Measurements from ENCODE around the gene CNTNAP5. TPM values are rescaled to one million over a fixed set of nuclear protein-coding genes. Genes with fewer than 3 reads are reported as not detected.

The CNTNAP5 gene
- total RNA-seq, 1 experiment from 2014 or later: 0.48 TPM

GRCh38 chr2:124911560-124911959 is 886.5 kb downstream of the CNTNAP5 start:
- TF ChIP-seq, protein P1, sequence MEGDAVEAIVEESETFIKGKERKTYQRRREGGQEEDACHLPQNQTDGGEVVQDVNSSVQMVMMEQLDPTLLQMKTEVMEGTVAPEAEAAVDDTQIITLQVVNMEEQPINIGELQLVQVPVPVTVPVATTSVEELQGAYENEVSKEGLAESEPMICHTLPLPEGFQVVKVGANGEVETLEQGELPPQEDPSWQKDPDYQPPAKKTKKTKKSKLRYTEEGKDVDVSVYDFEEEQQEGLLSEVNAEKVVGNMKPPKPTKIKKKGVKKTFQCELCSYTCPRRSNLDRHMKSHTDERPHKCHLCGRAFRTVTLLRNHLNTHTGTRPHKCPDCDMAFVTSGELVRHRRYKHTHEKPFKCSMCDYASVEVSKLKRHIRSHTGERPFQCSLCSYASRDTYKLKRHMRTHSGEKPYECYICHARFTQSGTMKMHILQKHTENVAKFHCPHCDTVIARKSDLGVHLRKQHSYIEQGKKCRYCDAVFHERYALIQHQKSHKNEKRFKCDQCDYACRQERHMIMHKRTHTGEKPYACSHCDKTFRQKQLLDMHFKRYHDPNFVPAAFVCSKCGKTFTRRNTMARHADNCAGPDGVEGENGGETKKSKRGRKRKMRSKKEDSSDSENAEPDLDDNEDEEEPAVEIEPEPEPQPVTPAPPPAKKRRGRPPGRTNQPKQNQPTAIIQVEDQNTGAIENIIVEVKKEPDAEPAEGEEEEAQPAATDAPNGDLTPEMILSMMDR (conservative IDR thresholded peaks at IDR 0.05): no peak
- Histone ChIP-seq H2BK120ac (ENCODE audit: low read depth, low read length, poor library complexity, severe bottlenecking) (no peak overlapping the region), H3K4me1 (ENCODE audit: insufficient read depth, low read length) (no peaks in the 10 kb centered on the region), H4K8ac (replicated peaks; ENCODE audit: insufficient read length, low read depth, low read length) (no peak overlapping the region), H2AFZ (ENCODE audit: low read length) (no peak overlapping the region), H3K56ac (ENCODE audit: insufficient read length, low read depth, low read length) (no peak overlapping the region), H3T11ph (ENCODE audit: low read length) (no peak overlapping the region), H2BK15ac (ENCODE audit: low read depth, low read length) (no peak overlapping the region), H2BK20ac (ENCODE audit: low read depth, low read length, poor library complexity, severe bottlenecking) (no peak overlapping the region), H3K23ac (ENCODE audit: insufficient read length, low read depth, low read length) (no peak overlapping the region), H3K9me3 (ENCODE audit: control insufficient read depth, low read depth, low read length) (no peaks in the 10 kb centered on the region), H2BK5ac (ENCODE audit: insufficient read length, low read length) (no peak overlapping the region), H4K20me1 (ENCODE audit: control insufficient read depth, insufficient read depth, insufficient read length) (no peaks in the 10 kb centered on the region), H3K79me2 (ENCODE audit: insufficient read depth, low read length) (no peaks in the 10 kb centered on the region), H3K4me2 (ENCODE audit: insufficient read depth, insufficient read length, low read length) (no peak overlapping the region), H3K14ac (ENCODE audit: insufficient read depth, low read length) (no peak overlapping the region), H2AK5ac (ENCODE audit: insufficient read length, low read length) (no peak overlapping the region), H3K4ac (ENCODE audit: low read depth, low read length) (no peak overlapping the region), H2BK12ac (ENCODE audit: insufficient read length, low read depth, low read length) (no peak overlapping the region), H3K23me2 (ENCODE audit: insufficient read length, low read depth, low read length, poor library complexity, severe bottlenecking) (no peaks in the 10 kb centered on the region), H3K27me3 (ENCODE audit: insufficient read depth, low read length) (no peaks in the 10 kb centered on the region), H4K91ac (ENCODE audit: insufficient read length, low read depth, low read length) (no peak overlapping the region), H3K18ac (ENCODE audit: insufficient read length, low read depth, low read length) (no peak overlapping the region), H3K9ac (ENCODE audit: extremely low read depth, insufficient read length, low read length) (no peak overlapping the region), H3K79me1 (ENCODE audit: insufficient read depth, low read depth, low read length, poor library complexity, severe bottlenecking) (no peaks in the 10 kb centered on the region), H3K27ac (ENCODE audit: insufficient read length, low read depth, low read length) (no peak overlapping the region), H4K5ac (ENCODE audit: insufficient read length, low read depth, low read length) (no peak overlapping the region)
- Mint-ChIP-seq H3K9me3 (no peaks in the 10 kb centered on the region), H3K4me3 (no peak overlapping the region), H3K4me1 (peaks cover 6 to 17% of the 10 kb centered on the region in 2 experiments; a peak in 3 of 4 replicates), H3K36me3 (ENCODE audit: insufficient read depth in 1 of 3, low read depth in 3 of 3) (no peaks in the 10 kb centered on the region), H3K27me3 (ENCODE audit: low read depth) (no peaks in the 10 kb centered on the region), H3K27ac (no peak overlapping the region)
- DNase-seq: no peak
- WGBS (ENCODE audit: extremely low coverage, insufficient read length, low lambda C conversion rate): no CpG with 5 or more reads among the region's 5 CpGs
